A549 (cell line): ENCODE measurements around the gene PRH2. TPM values are rescaled to one million over a fixed set of nuclear protein-coding genes. Genes with fewer than 3 reads are reported as not detected.

ENCODE experiments used
- ATAC-seq, 2 experiments: fragments of 200-7000 bp in 1 of 2; fragments of >200 bp in 1 of 2; cut with Nextera tagmentation in 1 of 2; cut with Tn5 transposase in 1 of 2; 3 replicates each; pipeline versions ENCODE4 v1.8.0 to v1.9.1; 2018 to 2020; ENCODE audit warnings: mild to moderate bottlenecking in 1 of 2, moderate library complexity in 1 of 2
- CTCF ChIA-PET: fragments of 300-600 bp; sonication (Branson Sonifier 250); formaldehyde crosslinking; extraction: SDS; loops from one replicate; lab custom pipeline; 2021; ENCODE audit warnings: antibody characterized with exemption, inconsistent platforms; lab: Yijun Ruan, JAX
- POLR2A ChIA-PET: fragments of 350-600 bp; formaldehyde crosslinking; extraction: SDS; loops from one replicate; lab custom pipeline; 2021; ENCODE audit warnings: antibody characterized with exemption, inconsistent platforms; lab: Yijun Ruan, JAX
- DNase-seq, 2 experiments: peaks; one replicate each; pipeline versions ENCODE4 v3.0.0 to v3.0.0-alpha.2; 2011 to 2016; ENCODE audit warnings: low read depth in 1 of 2, low spot score in 1 of 2
- FAIRE-seq: peaks from 2 replicates; lab custom pipeline; 2011; peaks lifted over from hg19 to GRCh38; lab: Jason Lieb, UNC
- H3K27ac ChIP-seq, 2 experiments: fragments of >200 bp; sonication (Bioruptor Twin); formaldehyde crosslinking; 3 replicates each; pipeline ENCODE4 v1.5.1; 2016 to 2017
- H3K4me1 ChIP-seq: fragments of >200 bp; sonication (Bioruptor Twin); formaldehyde crosslinking; 3 replicates; pipeline ENCODE4 v1.6.1; 2016
- H3K4me2 ChIP-seq: fragments of >200 bp; sonication (Bioruptor Twin); formaldehyde crosslinking; 3 replicates; pipeline ENCODE4 v1.6.1; 2016
- H3K4me3 ChIP-seq: fragments of >200 bp; sonication (Bioruptor Twin); formaldehyde crosslinking; 3 replicates; pipeline ENCODE4 v1.5.1; 2016
- H3K9me3 ChIP-seq: fragments of >200 bp; sonication (Bioruptor Twin); formaldehyde crosslinking; 3 replicates; pipeline ENCODE4 v1.6.1; 2016
- ATOH8 ChIP-seq: fragments of 250-450 bp; sonication (Bioruptor Pico); IDR thresholded peaks from 2 replicates; pipeline ENCODE4 v1.5.0; 2020; ENCODE audit warnings: low read depth, mild to moderate bottlenecking, moderate library complexity
- CBX2 ChIP-seq: fragments of 200-600 bp; sonication (generic); IDR thresholded peaks from 2 replicates; pipeline ENCODE4 v1.6.1; 2016; ENCODE audit warnings: low read depth, mild to moderate bottlenecking, borderline replicate concordance
- EHF ChIP-seq: fragments of 250-450 bp; sonication (Bioruptor Pico); IDR thresholded peaks from 2 replicates; pipeline ENCODE4 v1.5.0; 2020; ENCODE audit warnings: mild to moderate bottlenecking
- EHMT2 ChIP-seq: fragments of 200-600 bp; sonication (generic); IDR thresholded peaks from 2 replicates; pipeline ENCODE4 v1.6.1; 2016; ENCODE audit warnings: antibody characterized with exemption, low read depth, mild to moderate bottlenecking, moderate library complexity
- EP300 ChIP-seq, 2 experiments: fragments of >200 bp; sonication (Bioruptor Twin); formaldehyde crosslinking; IDR thresholded peaks; 2 replicates in 1 of 2; 3 replicates in 1 of 2; pipeline ENCODE4 v1.6.1; 2016 to 2017
- ESRRA ChIP-seq: fragments of 150-350 bp; IDR thresholded peaks from 2 replicates; pipeline ENCODE4 v1.6.1; 2014; ENCODE audit warnings: mild to moderate bottlenecking, low read length, borderline replicate concordance
- FOSB ChIP-seq: fragments of 250-450 bp; sonication (Bioruptor Pico); IDR thresholded peaks from 2 replicates; pipeline ENCODE4 v1.5.0; 2020; ENCODE audit warnings: mild to moderate bottlenecking, moderate library complexity
- HMGXB4 ChIP-seq: fragments of 250-450 bp; sonication (Bioruptor Pico); IDR thresholded peaks from 2 replicates; pipeline ENCODE4 v1.5.0; 2021; ENCODE audit warnings: mild to moderate bottlenecking, moderate library complexity, borderline replicate concordance
- HOXB13 ChIP-seq: fragments of 250-450 bp; sonication (Bioruptor Pico); IDR thresholded peaks from 2 replicates; pipeline ENCODE4 v1.5.0; 2020; ENCODE audit warnings: low read depth, mild to moderate bottlenecking, moderate library complexity
- JUNB ChIP-seq: fragments of >200 bp; sonication (Bioruptor Twin); formaldehyde crosslinking; IDR thresholded peaks from 2 replicates; pipeline ENCODE4 v1.6.1; 2016
- PBX3 ChIP-seq: IDR thresholded peaks from 2 replicates; pipeline ENCODE4 v1.6.1; 2012
- PHF8 ChIP-seq: fragments of 200-600 bp; sonication (generic); IDR thresholded peaks from 2 replicates; pipeline ENCODE4 v1.6.1; 2016; ENCODE audit warnings: low read depth, mild to moderate bottlenecking, antibody characterized with exemption, moderate library complexity, borderline replicate concordance
- POLR2A ChIP-seq: IDR thresholded peaks from 2 replicates; pipeline ENCODE4 v1.6.1; 2012; ENCODE audit warnings: mild to moderate bottlenecking, low read length
- RAD21 ChIP-seq, 2 experiments: fragments of >200 bp in 1 of 2; sonication (Bioruptor Twin) in 1 of 2; formaldehyde crosslinking in 1 of 2; IDR thresholded peaks in 1 of 2; conservative IDR thresholded peaks in 1 of 2; 2 replicates in 1 of 2; 3 replicates in 1 of 2; pipeline ENCODE4 v1.6.1; 2012 to 2018; ENCODE audit warnings: inconsistent platforms in 1 of 2
- RARB ChIP-seq: fragments of 250-450 bp; sonication (Bioruptor Pico); IDR thresholded peaks from 2 replicates; pipeline ENCODE4 v1.8.0; 2021; ENCODE audit warnings: mild to moderate bottlenecking, moderate library complexity
- SMC3 ChIP-seq: fragments of >200 bp; sonication (Bioruptor Twin); formaldehyde crosslinking; IDR thresholded peaks from 3 replicates; pipeline ENCODE4 v1.6.1; 2018; ENCODE audit warnings: inconsistent platforms
- SREBF2 ChIP-seq: fragments of 450-650 bp; IDR thresholded peaks from 2 replicates; pipeline ENCODE4 v1.6.1; 2014; ENCODE audit warnings: mild to moderate bottlenecking, moderate library complexity
- ZC3H11A ChIP-seq: fragments of 450-650 bp; IDR thresholded peaks from 2 replicates; pipeline ENCODE4 v1.6.1; 2014; ENCODE audit warnings: antibody characterized with exemption, mild to moderate bottlenecking
- ZFP36 ChIP-seq: fragments of 450-650 bp; IDR thresholded peaks from 2 replicates; pipeline ENCODE4 v1.6.1; 2014; ENCODE audit warnings: borderline replicate concordance; ENCODE audit not compliant: partially characterized antibody
- ZSCAN20 ChIP-seq: fragments of 250-450 bp; sonication (Bioruptor Pico); IDR thresholded peaks from 2 replicates; pipeline ENCODE4 v1.8.0; 2022; ENCODE audit warnings: mild to moderate bottlenecking, moderate library complexity
- WGBS: methylation state at CpG from one replicate; pipeline ENCODE4 v1.1.6; 2017; ENCODE audit errors: missing lambda C conversion rate; 5-methylcytosine and 5-hydroxymethylcytosine counted together
- polyA plus RNA-seq, 4 experiments: library from polyadenylated mRNA; depleted of rRNA in 3 of 4; stranded (reverse); fragments of >200 nt; fragmentation: RNase III in 1 of 4; extraction: RNeasy Plus Mini Kit Qiagen cat#74134 plus additional on column Dnase treatment in 1 of 4; gene quantifications; 2 replicates in 3 of 4; 3 replicates in 1 of 4; pipeline ENCODE4 v1.2.3, GENCODE V29; 2011 to 2017
- TF ChIP-seq, protein P1 (sequence below): fragments of 200-600 bp; sonication (generic); IDR thresholded peaks from 2 replicates; pipeline ENCODE4 v1.6.1; 2016; ENCODE audit warnings: antibody characterized with exemption, mild to moderate bottlenecking, moderate library complexity

PRH2 gene
- polyA plus RNA-seq, 2 of the 4 experiments (the other 2 are of a cell fraction): 0.19 to 0.39 TPM

- ChIA-PET POLR2A (no interaction called here), CTCF (interaction anchor here (1.0 kb wide), 1 partner anchor 159 kb away, joined by 3 read pairs; no protein-coding TSS in a partner anchor)
- Histone ChIP-seq H3K9me3 (peaks cover 10% of the 10 kb centered on the region; the same call in 1 of the 3 replicates), H3K4me2 (no peak within 1 kb of the TSS), H3K27ac (no peak within 1 kb of the TSS), H3K4me3 (no peak within 1 kb of the TSS), H3K4me1 (no peaks in the 10 kb centered on the region)
- no peak for TF ChIP-seq ZSCAN20 (CRISPR knock-in tag)
- no peak for TF ChIP-seq EHMT2
- TF ChIP-seq PBX3: no peak
- no peak for TF ChIP-seq RAD21 (conservative IDR thresholded peaks at IDR 0.05 in 1 of 2, IDR thresholded peaks at IDR 0.05 in 1 of 2)
- TF ChIP-seq FOSB (CRISPR knock-in tag): no peak
- no peak for TF ChIP-seq PHF8
- WGBS: 96% methylated on average over 1 of the region's 1 CpG
- FAIRE-seq: no peak
- DNase-seq: no peak
- ATAC-seq: no peak
These were observed 19.6 kb upstream of the PRH2 start, which contains the start of gene TAS2R13 for GRCh38 chr12:10909462-10909861. Gene TAS2R13 (minus strand): TSS chr12:10909562. CDS start chr12:10909298, 264 bp downstream.

GRCh38 chr12:10910380-10910779 lies 18.7 kb upstream of the PRH2 start:
- H3K4me3 ChIP-seq: no peak overlapping the region
- CTCF ChIA-PET: no interaction called here
- DNase-seq (no peak), FAIRE-seq (no peak), ATAC-seq (no peak)
- peaks cover 1% of the 10 kb centered on the region; the same call in 1 of the 3 replicates for H3K9me3 ChIP-seq
- no peak overlapping the region for H3K27ac ChIP-seq
- TF ChIP-seq ESRRA: no peak
- no peak for TF ChIP-seq SMC3
- no peak for TF ChIP-seq ATOH8 (CRISPR knock-in tag)
- TF ChIP-seq HOXB13 (CRISPR knock-in tag): no peak
- no peak for TF ChIP-seq EHMT2
- TF ChIP-seq, protein P1, sequence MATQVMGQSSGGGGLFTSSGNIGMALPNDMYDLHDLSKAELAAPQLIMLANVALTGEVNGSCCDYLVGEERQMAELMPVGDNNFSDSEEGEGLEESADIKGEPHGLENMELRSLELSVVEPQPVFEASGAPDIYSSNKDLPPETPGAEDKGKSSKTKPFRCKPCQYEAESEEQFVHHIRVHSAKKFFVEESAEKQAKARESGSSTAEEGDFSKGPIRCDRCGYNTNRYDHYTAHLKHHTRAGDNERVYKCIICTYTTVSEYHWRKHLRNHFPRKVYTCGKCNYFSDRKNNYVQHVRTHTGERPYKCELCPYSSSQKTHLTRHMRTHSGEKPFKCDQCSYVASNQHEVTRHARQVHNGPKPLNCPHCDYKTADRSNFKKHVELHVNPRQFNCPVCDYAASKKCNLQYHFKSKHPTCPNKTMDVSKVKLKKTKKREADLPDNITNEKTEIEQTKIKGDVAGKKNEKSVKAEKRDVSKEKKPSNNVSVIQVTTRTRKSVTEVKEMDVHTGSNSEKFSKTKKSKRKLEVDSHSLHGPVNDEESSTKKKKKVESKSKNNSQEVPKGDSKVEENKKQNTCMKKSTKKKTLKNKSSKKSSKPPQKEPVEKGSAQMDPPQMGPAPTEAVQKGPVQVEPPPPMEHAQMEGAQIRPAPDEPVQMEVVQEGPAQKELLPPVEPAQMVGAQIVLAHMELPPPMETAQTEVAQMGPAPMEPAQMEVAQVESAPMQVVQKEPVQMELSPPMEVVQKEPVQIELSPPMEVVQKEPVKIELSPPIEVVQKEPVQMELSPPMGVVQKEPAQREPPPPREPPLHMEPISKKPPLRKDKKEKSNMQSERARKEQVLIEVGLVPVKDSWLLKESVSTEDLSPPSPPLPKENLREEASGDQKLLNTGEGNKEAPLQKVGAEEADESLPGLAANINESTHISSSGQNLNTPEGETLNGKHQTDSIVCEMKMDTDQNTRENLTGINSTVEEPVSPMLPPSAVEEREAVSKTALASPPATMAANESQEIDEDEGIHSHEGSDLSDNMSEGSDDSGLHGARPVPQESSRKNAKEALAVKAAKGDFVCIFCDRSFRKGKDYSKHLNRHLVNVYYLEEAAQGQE: no peak
- TF ChIP-seq EHF (CRISPR knock-in tag): no peak
- POLR2A ChIA-PET: no interaction called here
- no peaks in the 10 kb centered on the region for H3K4me1 ChIP-seq
- no peak overlapping the region for H3K4me2 ChIP-seq
- WGBS: 78% methylated on average over 8 of the region's 8 CpGs

GRCh38 chr12:10919809-10920208 lies 9.2 kb upstream of the PRH2 start:
- POLR2A ChIA-PET: no interaction called here
- Histone ChIP-seq H3K27ac (no peak overlapping the region), H3K4me2 (no peak overlapping the region), H3K9me3 (no peaks in the 10 kb centered on the region), H3K4me3 (no peak overlapping the region), H3K4me1 (peaks cover 13% of the 10 kb centered on the region; the same call in 2 of the 3 replicates)
- WGBS: 91% methylated on average over 1 of the region's 1 CpG
- CTCF ChIA-PET: no interaction called here
- ATAC-seq (no peak), DNase-seq (no peak), FAIRE-seq (no peak)
- TF ChIP-seq RARB (CRISPR knock-in tag): no peak
- TF ChIP-seq PBX3: no peak
- TF ChIP-seq ZC3H11A: no peak
- TF ChIP-seq CBX2: no peak
- no peak for TF ChIP-seq JUNB
- no peak for TF ChIP-seq HOXB13 (CRISPR knock-in tag)
- no peak for TF ChIP-seq EHF (CRISPR knock-in tag)
- TF ChIP-seq SREBF2: no peak
- TF ChIP-seq HMGXB4 (CRISPR knock-in tag): no peak
- TF ChIP-seq ZFP36: no peak
- no peak for TF ChIP-seq POLR2A
- no peak for TF ChIP-seq EP300 (IDR thresholded peaks at IDR 0.05)
